OCI-LY1 (cell line): ENCODE measurements around the gene USH2A.
A peak's percentile ranks its signal among the peaks of the same experiment; 100 is the strongest.

ENCODE experiments used
- H2AFZ ChIP-seq: fragments of 200-600 bp; sonication (generic), shearing (Covaris generic); 2 replicates; pipeline ENCODE4 v1.6.0; 2014; ENCODE audit warnings: antibody characterized with exemption, mild to moderate bottlenecking, low read length
- H3F3A ChIP-seq: fragments of 200-600 bp; sonication (generic), shearing (Covaris generic); 2 replicates; pipeline ENCODE4 v1.6.0; 2014; ENCODE audit warnings: mild to moderate bottlenecking, antibody characterized with exemption, low read length, moderate library complexity; ENCODE audit not compliant: insufficient read depth
- H3K27ac ChIP-seq: fragments of 200-600 bp; sonication (generic); 2 replicates; pipeline ENCODE4 v1.5.1; 2014; ENCODE audit warnings: low read length, mixed run types, mild to moderate bottlenecking, low read depth; ENCODE audit not compliant: poor library complexity, severe bottlenecking
- H3K27me3 ChIP-seq: fragments of 200-600 bp; sonication (generic); 2 replicates; pipeline ENCODE4 v1.6.0; 2014; ENCODE audit warnings: antibody characterized with exemption, mild to moderate bottlenecking, low read length, moderate library complexity; ENCODE audit not compliant: insufficient read depth
- H3K36me3 ChIP-seq: fragments of 200-600 bp; sonication (generic); 2 replicates; pipeline ENCODE4 v1.6.1; 2014; ENCODE audit warnings: mild to moderate bottlenecking, antibody characterized with exemption, low read length, moderate library complexity, mixed read lengths; ENCODE audit not compliant: insufficient read depth
- H3K4me1 ChIP-seq: fragments of 200-600 bp; sonication (generic); 2 replicates; pipeline ENCODE4 v1.5.1; 2014; ENCODE audit warnings: mild to moderate bottlenecking, low read length, moderate library complexity; ENCODE audit not compliant: insufficient read depth, severe bottlenecking
- H3K4me2 ChIP-seq: fragments of 200-600 bp; sonication (generic), shearing (Covaris generic); 2 replicates; pipeline ENCODE4 v1.6.1; 2014; ENCODE audit warnings: low read length
- H3K4me3 ChIP-seq: fragments of 200-600 bp; sonication (generic); 2 replicates; pipeline ENCODE4 v1.5.1; 2014; ENCODE audit warnings: low read length, low read depth, mild to moderate bottlenecking, mixed read lengths; ENCODE audit not compliant: poor library complexity, severe bottlenecking
- H3K79me2 ChIP-seq: fragments of 200-600 bp; shearing (Covaris generic); 2 replicates; pipeline ENCODE4 v1.6.1; 2016; ENCODE audit warnings: mixed run types, low read length, mixed read lengths; ENCODE audit not compliant: insufficient read depth
- H3K9ac ChIP-seq: fragments of 200-600 bp; sonication (generic), shearing (Covaris generic); 2 replicates; pipeline ENCODE4 v1.6.1; 2014; ENCODE audit warnings: mild to moderate bottlenecking, low read length, mixed read lengths
- H3K9me2 ChIP-seq: fragments of 200-600 bp; sonication (generic), shearing (Covaris generic); 2 replicates; pipeline ENCODE4 v1.6.1; 2014; ENCODE audit warnings: low read depth, mild to moderate bottlenecking, low read length, mixed read lengths
- H3K9me3 ChIP-seq: fragments of 200-600 bp; shearing (Covaris generic); 2 replicates; pipeline ENCODE4 v1.6.1; 2014; ENCODE audit warnings: low read length, mixed read lengths
- H4K20me1 ChIP-seq: fragments of 200-600 bp; sonication (generic), shearing (Covaris generic); 2 replicates; pipeline ENCODE4 v1.6.0; 2016; ENCODE audit warnings: mild to moderate bottlenecking, low read length; ENCODE audit not compliant: insufficient read depth
- CTCF ChIP-seq: fragments of 200-600 bp; sonication (generic), shearing (Covaris generic); IDR thresholded peaks from 2 replicates; pipeline ENCODE4 v1.5.1; 2017; ENCODE audit warnings: mild to moderate bottlenecking, antibody characterized with exemption, low read length, moderate library complexity, mixed read lengths
- EZH2 ChIP-seq: fragments of 200-600 bp; sonication (generic), shearing (Covaris generic); IDR thresholded peaks from 2 replicates; pipeline ENCODE4 v1.8.0; 2017; ENCODE audit warnings: borderline replicate concordance, mixed run types, mild to moderate bottlenecking, antibody characterized with exemption, low read length, moderate library complexity, mixed read lengths

USH2A gene

GRCh38 chr1:215830226-215830810 lies 592.9 kb downstream of the USH2A start:
- TF ChIP-seq EZH2 (no peak), CTCF (no peak)
- no peaks in the 10 kb centered on the region for H3F3A ChIP-seq

GRCh38 chr1:215825056-215825455 lies 598.2 kb downstream of the USH2A start:
- Histone ChIP-seq H3K27me3 (no peaks in the 10 kb centered on the region), H3K79me2 (no peaks in the 10 kb centered on the region), H3K9me2 (no peaks in the 10 kb centered on the region), H2AFZ (no peak overlapping the region), H3K4me1 (no peaks in the 10 kb centered on the region), H3F3A (no peaks in the 10 kb centered on the region), H4K20me1 (no peaks in the 10 kb centered on the region), H3K36me3 (no peaks in the 10 kb centered on the region), H3K9me3 (no peaks in the 10 kb centered on the region), H3K27ac (no peak overlapping the region), H3K4me2 (no peak overlapping the region), H3K4me3 (no peak overlapping the region), H3K9ac (no peak overlapping the region)
- TF ChIP-seq CTCF (no peak), EZH2 (no peak)

More at GRCh38 chr1:215830226-215830810, 592.9 kb downstream of the USH2A start:
- Histone ChIP-seq H3K9me3 (no peaks in the 10 kb centered on the region), H3K9ac (no peak overlapping the region), H3K36me3 (no peaks in the 10 kb centered on the region), H4K20me1 (no peaks in the 10 kb centered on the region), H2AFZ (no peak overlapping the region), H3K4me3 (no peak overlapping the region), H3K79me2 (no peaks in the 10 kb centered on the region), H3K27ac (no peak overlapping the region), H3K9me2 (no peaks in the 10 kb centered on the region), H3K4me2 (no peak overlapping the region), H3K27me3 (no peaks in the 10 kb centered on the region), H3K4me1 (no peaks in the 10 kb centered on the region)

- Histone ChIP-seq H3K9me2 (no peaks in the 10 kb centered on the region), H3K4me2 (no peak overlapping the region), H3K9me3 (no peaks in the 10 kb centered on the region), H3K27me3 (no peaks in the 10 kb centered on the region), H3F3A (no peaks in the 10 kb centered on the region), H3K79me2 (no peaks in the 10 kb centered on the region), H3K9ac (no peak overlapping the region), H3K4me1 (no peaks in the 10 kb centered on the region), H4K20me1 (no peaks in the 10 kb centered on the region), H3K4me3 (no peak overlapping the region), H3K36me3 (no peaks in the 10 kb centered on the region), H3K27ac (no peak overlapping the region), H2AFZ (no peak overlapping the region)
- TF ChIP-seq CTCF (peak; percentile 23; the same call in 1 of the 2 replicates), EZH2 (no peak)
Observed at GRCh38 chr1:215824245-215824644, 599.0 kb downstream of the USH2A start.
